GM18505 (cell line): Measurements from ENCODE around the gene SOX1.

Source experiments
- ATAC-seq: cut with Tn5 transposase; IDR thresholded peaks from one replicate; pipeline ENCODE4 v1.9.1; 2021; ENCODE audit not compliant: unreplicated experiment
- POLR2A ChIP-seq: IDR thresholded peaks from 4 replicates; pipeline ENCODE4 v1.6.1; 2011; ENCODE audit warnings: borderline replicate concordance; ENCODE audit not compliant: insufficient read depth, insufficient read length; ENCODE audit errors: extremely low read depth

The SOX1 gene

GRCh38 chr13:112097770-112098169, 30.8 kb downstream of the SOX1 start:
- TF ChIP-seq POLR2A: no peak
- no peak for ATAC-seq

GRCh38 chr13:112098699-112099098, 31.8 kb downstream of the SOX1 start:
- TF ChIP-seq POLR2A: no peak
- ATAC-seq: no peak

- no peak for ATAC-seq
- TF ChIP-seq POLR2A: no peak
Measured at GRCh38 chr13:112101360-112101930, 34.5 kb downstream of the SOX1 start.

DNA sequence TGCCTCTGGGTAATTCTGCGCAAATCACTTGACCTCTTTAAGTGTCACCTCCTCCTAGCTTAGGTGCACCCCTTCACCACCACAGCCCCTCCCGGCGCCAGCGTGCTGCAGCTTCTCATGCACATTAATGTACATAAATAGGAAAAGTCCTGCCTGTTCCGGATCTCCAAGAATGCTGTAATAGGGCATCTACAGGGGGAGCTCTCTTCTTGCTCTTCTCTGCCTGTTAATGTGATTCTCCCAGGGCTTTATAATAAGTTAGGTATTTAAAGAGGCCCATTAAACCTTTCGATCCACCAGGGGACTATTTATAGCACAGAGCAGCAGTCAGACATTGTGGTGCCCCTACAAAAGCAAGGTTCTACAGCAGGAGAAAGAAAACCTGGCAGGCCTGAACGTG, 35.3 kb downstream of the SOX1 start:
- no peak for TF ChIP-seq POLR2A

GRCh38 chr13:112103260-112103838, 36.4 kb downstream of the SOX1 start:
- no peak for TF ChIP-seq POLR2A
- ATAC-seq: no peak

More for the DNA sequence above, 35.3 kb downstream of the SOX1 start:
- ATAC-seq: no peak

GRCh38 chr13:112103961-112104880, 37.3 kb downstream of the SOX1 start:
- no peak for TF ChIP-seq POLR2A
- no peak for ATAC-seq

DNA sequence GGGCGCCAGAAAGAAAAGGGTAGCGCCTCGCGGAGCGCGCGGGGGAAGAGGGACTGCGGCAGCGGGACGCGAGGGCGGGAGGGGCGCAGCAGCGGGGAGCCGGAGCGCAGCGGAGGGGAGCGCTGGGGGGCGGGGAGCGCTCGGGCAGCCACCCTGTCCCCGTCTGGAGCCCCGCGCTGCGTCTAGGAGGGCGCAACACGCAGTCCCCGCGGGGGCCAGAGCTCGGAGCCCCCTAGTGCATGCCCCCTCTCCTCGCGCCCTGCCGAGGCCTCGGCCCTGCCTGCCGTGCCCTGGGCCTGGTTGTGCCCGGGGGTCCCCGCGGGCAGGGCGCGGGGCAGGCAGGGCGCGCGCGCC, 37.9 kb downstream of the SOX1 start:
- ATAC-seq: no peak
- TF ChIP-seq POLR2A: no peak

DNA sequence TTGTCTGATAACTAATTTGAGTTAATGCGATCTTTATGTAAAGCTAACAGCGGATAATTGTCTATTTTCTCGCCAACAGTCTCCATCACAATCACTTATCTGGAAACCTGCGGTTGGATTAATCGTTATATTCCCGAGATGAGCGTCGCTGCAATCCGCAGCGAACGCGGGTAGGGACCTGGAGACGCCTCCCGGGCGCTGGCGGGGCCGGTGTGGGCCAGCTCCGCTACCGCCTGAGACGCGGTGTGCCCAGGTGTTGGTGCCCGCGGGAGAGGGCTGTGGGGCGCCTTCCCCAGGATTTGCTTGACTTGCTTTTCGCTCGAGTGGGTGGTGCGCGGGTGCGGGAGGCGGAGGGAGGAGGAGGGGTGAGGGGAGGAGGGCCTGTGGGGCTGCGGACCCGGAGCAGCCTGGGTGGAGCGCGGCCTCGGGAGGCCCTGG, 38.3 kb downstream of the SOX1 start:
- no peak for TF ChIP-seq POLR2A
- ATAC-seq: no peak

DNA sequence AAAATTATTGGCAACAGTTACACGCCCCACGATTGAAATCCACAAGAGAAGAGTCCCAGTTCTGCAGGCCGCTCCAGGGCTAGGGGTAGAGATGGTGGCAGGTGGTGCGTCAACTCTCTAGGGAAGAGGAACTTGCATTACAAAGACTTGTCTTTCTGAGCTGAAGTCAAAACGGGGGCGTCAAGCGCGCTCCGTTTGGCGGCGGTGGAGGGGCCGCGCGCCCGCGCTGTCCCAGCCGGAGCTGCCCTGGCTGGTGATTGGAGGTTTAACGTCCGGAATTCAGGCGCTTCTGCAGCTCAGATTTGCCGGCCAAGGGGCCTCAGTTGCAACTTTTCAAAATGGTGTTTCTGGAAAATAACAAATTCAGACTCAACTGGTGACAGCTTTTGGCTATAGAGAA, 38.9 kb downstream of the SOX1 start:
- no peak for TF ChIP-seq POLR2A
- no peak for ATAC-seq

DNA sequence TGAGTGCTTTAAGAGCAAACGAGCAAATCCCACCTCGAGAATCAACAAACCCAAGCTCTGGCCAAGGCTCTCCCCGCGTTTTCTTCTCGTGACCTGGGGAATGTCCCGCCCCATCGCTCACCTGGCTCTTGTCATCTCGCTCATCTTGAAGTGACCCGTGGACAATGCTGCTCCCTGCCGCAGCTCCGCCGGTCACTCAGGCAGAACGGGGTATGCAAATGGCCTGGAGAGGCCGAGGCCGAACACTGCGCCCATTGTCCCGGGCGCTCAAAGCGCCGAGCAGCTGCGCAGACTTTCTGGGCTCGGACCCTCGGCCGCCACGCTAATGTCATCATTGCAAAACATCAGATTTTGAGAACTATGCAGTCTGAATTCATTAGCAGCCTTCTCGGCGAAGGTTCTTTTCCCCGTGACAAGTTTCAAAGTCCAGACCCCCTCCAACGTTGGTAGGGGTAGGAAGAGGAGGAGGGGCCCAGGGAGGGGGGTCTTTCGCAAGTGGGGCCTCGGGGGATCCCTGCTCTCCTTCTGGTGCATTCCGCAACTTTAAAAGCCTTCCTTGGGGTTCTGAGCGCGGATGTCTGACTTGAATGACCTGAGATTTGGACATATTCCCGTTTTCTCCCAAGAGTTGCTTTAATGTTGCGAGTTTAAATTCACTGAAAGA, 39.7 kb downstream of the SOX1 start:
- no peak for TF ChIP-seq POLR2A
- ATAC-seq: no peak

DNA sequence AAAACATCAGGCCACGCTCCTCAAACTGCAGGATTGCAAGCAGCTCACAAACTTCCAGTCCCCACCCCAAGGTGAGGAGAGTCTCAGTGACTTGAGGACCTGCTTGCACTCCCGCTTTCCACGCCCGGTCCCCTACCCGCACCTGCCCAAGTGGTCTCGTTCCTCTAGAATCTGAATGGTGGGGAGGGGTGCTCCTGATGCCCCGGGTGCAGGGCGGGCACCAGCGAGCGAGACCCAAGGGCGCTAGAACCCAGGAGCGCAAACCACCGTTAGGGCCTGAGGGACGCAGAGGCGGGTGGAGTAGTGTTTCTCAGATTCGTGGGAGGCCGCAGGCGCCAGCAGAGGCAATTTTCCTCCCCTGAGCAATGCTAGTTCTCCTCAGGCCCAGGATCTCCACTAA, 40.3 kb downstream of the SOX1 start:
- no peak for TF ChIP-seq POLR2A
- no peak for ATAC-seq

DNA sequence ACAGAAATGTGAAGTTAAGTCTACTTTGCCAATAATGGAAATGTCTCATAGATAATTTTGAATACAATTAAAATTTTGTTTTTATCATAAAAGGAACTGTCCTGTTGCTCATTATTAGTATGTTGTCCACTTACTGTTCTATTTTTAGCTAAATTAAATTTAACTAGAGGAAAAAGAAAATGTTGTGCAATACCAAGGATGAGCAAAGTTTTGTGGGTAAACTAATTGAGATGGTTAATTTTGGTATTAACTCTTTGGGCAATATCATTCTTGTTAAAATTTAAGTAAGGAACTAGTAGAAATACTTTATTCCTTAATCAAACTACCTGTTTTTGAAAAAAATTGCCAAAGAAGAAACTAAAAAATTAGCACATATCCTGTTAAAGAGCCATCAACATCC, 43.5 kb downstream of the SOX1 start:
- no peak for TF ChIP-seq POLR2A
- ATAC-seq: no peak

- TF ChIP-seq POLR2A: no peak
- ATAC-seq: no peak
Measured at GRCh38 chr13:112111239-112111857, 44.4 kb downstream of the SOX1 start.
